GM21528 (cell line): ENCODE data around the gene AP3S1.
"Not testable (repeated sequence)": the region's sequence is repeated elsewhere in the genome, so short reads cannot be mapped to it uniquely, and the experiment has no call there.

Experiments
- ATAC-seq: cut with Tn5 transposase; IDR thresholded peaks from one replicate; pipeline ENCODE4 v1.9.1; 2021; ENCODE audit warnings: mild to moderate bottlenecking, moderate library complexity; ENCODE audit not compliant: unreplicated experiment, low FRiP score

Gene AP3S1

GRCh38 chr5:115859378-115859777, 17.6 kb downstream of the AP3S1 start:
- no peak for ATAC-seq

DNA sequence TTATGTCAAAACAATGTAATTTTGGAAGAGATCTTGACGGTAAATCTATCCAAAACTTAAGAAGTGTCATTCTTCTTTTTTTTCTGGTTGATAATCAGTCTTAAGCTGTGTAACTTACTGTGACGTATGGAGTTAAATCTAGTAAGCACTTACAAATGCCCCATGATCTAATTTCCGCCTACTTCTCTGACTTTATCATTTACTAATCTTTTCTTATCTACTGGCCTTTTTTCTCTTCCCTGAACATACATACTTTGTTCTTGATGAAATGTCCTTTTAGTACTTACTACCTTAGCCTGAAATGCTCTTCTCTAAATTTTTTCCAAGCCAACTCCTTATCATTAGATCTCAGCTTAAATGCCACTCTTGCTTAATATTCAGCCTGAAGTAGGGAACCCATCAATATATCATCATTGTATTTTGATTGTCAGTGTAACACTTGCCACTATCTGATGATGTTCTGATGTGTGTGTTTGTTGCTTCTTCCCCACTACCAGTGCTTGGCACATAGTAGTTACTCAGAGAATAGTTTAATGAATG, 27.6 kb downstream of the AP3S1 start:
- no peak for ATAC-seq

- no peak for ATAC-seq
Observed at GRCh38 chr5:115872447-115872846, 30.7 kb downstream of the AP3S1 start.

DNA sequence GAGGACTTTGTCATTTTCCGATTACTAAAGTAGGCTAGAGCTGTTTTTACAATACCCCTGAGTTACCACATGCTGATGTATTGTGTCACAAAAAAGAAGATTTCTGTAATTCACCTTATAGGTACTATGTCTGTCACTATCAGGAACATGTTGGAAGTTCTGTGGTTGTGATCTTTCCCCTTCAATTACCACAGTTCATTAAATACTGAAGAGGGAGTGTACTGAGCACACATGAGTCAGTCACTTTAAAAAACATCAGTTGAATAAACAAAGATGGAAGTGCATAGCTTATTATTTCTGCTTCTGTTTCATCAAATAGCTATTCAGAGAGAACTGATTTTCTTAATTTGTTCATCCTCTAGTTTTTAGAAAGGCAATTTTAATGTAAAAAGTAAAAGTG, 31.7 kb downstream of the AP3S1 start:
- ATAC-seq = no peak

DNA sequence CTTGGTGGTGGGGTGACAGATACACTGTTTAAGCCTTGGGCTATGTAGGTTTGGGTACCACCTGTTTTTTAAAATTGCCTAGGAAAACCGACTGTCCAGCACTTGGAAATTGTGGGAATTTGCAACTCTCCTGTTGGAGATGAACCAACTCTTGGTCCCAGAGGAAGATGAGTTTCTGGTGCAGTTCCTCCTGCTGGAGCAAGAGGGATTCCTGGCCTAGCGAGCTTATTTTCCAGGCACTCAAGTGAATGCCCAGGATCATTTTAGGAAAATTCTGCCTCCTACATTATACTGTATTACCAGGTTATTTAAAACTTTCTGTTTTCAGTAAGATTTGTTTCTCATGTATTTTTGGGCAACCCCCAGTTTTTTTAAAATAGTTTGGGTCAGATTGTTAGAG, 33.7 kb downstream of the AP3S1 start:
- ATAC-seq = no peak

GRCh38 chr5:115877342-115877741, 35.6 kb downstream of the AP3S1 start:
- ATAC-seq = not testable (repeated sequence)

DNA sequence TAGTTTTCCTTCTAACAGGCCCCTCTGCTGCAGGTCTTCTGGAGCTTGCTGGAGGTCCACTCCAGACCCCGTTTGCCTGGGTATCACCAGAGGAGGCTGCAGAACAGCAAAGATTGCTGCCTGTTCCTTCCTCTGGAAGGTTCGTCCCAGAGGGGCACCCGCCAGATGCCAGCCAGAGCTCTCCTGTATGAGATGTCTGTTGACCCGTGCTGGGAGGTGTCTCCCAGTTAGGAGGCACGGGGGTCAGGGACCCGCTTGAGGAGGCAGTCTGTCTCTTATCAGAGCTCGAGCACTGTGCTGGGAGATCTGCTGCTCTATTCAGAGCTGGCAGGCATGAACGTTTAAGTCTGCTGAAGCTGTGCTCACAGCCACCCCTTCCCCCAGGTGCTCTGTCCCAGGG, 40.7 kb downstream of the AP3S1 start:
- not testable (repeated sequence) for ATAC-seq

DNA sequence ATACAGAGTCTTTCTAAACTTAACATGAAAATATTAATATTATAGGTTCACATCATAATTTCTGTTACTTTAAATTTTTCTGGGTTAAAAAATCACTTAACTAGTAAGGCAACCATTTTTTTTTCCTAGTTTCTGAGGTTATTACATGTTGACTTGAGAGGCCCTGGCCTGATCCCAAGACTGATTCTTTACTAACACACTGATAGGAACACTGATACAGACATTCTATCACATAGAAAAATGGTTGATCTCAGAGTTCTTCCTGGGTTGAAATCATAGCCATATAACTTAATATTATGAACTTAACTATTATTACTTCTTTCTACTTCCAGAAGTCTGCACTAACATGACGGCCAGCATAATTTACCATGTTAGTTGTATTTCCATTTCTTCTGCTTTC, 43.0 kb downstream of the AP3S1 start:
- no peak for ATAC-seq

DNA sequence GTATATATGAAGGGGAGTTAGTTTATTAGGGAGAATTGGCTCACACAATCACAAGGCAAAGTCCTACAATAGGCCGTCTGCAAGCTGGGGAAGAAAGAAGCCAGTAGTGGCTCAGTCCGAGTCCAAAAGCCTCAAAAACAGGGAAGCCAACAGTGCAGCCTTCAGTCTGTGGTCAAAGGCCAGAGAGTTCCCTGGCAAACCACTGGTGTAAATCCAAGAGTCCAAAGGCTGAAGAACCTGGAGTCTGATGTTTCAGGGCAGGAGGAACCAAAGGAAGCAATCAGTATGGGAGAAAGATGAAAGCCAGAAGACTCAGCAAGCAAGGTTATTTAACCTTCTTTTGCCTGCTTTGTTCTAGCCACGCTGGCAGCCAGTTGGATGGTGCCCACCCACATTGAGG, 43.5 kb downstream of the AP3S1 start:
- not testable (repeated sequence) for ATAC-seq

DNA sequence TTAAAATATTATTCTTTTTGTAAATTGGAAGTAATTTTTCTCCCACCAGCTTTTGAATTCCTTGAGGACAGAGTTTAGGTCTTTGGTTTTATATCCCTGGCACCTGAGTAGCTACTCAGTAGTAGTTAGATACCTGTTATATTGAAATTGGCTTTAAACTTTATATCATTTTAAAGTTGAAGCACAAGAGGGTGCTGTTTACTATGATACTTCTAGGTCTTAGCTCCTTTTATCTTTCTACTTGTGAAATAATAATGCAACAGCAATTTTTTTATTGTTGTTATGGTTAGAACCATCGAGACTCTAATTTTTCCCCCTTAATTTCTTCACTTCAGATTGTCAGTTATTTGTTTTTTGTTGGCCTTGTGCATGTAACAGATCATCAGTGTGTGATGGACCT, 46.3 kb downstream of the AP3S1 start:
- no peak for ATAC-seq

GRCh38 chr5:115892021-115892420, 50.3 kb downstream of the AP3S1 start:
- ATAC-seq = no peak

- ATAC-seq = no peak
Observed at GRCh38 chr5:115894342-115894741, 52.6 kb downstream of the AP3S1 start.

GRCh38 chr5:115895821-115896220, 54.1 kb downstream of the AP3S1 start:
- ATAC-seq = no peak

DNA sequence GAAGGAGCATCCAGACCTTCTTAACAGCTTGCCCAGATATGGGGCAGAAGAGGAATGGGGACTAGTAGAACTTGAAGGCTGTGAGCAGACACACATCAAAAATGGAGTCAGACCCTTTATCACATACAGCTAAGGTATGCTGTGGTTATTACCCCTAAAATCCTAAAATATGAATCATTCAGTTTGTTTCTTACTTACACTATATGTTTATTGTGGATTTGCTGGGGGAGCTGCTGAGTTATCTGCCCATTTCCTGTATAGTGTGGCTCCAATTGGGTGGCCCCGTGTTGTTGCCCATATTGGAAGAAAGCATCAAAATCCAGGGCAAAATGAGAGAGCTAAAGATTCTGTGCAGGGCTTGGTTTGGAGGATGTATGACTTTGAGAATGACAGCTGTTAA, 56.9 kb downstream of the AP3S1 start:
- ATAC-seq = no peak

DNA sequence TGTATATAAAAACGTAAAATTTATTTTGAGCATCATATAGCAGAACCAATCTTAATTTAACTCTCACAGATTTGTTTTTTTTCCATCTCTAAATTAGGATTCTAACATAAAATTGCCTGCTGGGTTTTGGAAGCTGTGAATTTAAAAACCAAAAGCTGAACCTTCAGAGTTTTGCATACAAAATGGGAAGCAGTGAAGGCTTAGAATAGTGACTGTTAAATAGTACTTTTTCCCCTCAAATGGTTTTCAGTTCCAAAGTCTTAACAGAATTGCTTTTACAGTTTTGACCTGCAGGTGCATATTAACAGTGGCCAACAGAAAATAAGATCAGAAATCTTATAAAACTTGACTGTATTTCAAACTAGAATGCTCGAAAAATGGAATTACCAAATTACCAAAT, 65.4 kb downstream of the AP3S1 start:
- no peak for ATAC-seq

DNA sequence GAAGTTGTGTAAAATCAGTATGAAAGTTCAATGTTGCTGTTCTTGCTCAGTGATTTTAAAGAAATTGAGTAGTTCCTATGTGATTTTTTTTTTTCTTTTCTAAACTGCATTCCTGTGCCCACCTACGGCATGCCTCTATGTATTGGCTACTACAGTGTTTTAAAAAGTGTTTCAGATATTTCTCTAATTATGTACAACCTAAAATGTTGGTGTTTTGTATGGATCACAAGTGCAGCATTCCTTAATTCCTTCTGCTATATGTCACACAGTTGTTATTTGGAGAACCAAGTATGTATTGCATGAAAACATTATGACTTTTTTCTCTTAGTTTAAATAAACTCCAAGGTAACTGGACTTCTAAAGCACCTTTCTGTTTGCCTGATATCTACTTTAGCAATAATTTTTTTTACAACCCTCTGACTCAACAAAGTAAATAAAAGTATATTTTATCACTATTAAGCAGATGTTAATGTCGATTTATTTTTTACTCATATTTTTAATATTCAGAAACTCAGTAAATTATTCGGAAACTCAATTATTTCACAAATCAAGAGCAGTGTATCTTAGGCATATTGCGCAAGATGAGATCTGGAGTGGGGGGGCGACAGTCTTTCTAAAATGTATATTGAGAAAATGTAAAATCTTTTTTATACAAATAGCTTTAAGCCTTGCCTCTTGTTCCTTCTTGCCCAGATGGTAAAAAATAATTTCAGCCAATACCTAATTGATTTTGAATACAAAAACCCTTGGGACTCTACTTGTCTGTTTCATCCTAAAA, 72.1 kb downstream of the AP3S1 start:
- ATAC-seq = not testable (repeated sequence)

GRCh38 chr5:115920171-115920725, 78.5 kb downstream of the AP3S1 start:
- ATAC-seq = no peak

GRCh38 chr5:115928578-115929407, 87.1 kb downstream of the AP3S1 start:
- ATAC-seq = not testable (repeated sequence)

GRCh38 chr5:115930171-115930570, 88.4 kb downstream of the AP3S1 start:
- ATAC-seq = not testable (repeated sequence)

DNA sequence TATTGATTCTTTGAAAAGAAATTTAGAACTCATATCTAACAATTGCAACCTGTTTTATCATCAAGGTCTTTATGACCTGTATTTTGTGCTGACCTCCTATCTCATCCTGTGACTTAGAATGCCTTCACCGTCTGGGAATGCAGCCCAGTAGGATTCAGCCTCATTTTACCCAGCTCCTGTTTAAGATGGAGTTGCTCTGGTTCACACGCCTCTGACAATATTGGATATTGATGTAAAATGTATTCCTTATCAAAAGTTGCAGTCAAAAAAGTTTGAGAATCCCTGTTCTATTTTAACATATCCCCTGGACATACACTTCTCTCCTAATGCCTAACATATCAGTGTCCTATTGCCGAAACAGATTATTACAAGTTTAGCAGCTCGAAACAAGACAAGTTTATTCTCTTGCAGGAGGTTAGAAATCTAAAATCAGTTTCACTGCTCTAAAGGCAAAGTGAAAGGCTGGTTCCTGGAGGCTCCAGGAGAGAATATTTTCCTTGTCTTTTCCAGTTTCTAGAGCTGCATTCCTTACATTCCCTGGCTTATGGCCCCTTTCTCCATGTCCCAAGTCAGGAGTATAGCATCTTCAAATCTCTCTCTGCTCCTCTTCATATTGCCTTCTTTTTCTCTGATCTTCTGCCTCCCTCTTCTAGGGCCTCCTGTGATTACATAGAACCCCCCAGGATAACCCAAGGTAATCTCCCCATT, 89.0 kb downstream of the AP3S1 start:
- ATAC-seq = no peak

- ATAC-seq = no peak
Observed at GRCh38 chr5:115932991-115933390, 91.3 kb downstream of the AP3S1 start.
